ENCODE results near the gene AQP5.
A peak's percentile ranks its signal among the peaks of the same experiment; 100 is the strongest.

The AQP5 gene

GRCh38 chr12:49942921-49943624, 18.6 kb upstream of the AQP5 start:
- Histone ChIP-seq H2AK5ac (ENCODE audit: low read length, severe bottlenecking) (no peak overlapping the region), H3K4ac (ENCODE audit: low read depth in 1 of 2, low read length in 2 of 2) (no peak overlapping the region), H2BK5ac (ENCODE audit: low read depth, low read length, poor library complexity, severe bottlenecking) (no peak overlapping the region), H3K18ac (ENCODE audit: low read depth in 1 of 2, low read length in 2 of 2) (no peak overlapping the region), H3K9ac (ENCODE audit: low read length) (no peak overlapping the region), H2BK12ac (ENCODE audit: low read length in 2 of 2) (no peak overlapping the region), H3K79me1 (replicated peaks; ENCODE audit: low read length, poor library complexity, severe bottlenecking) (no peaks in the 10 kb centered on the region), H2BK120ac (ENCODE audit: low read depth, low read length) (no peak overlapping the region), H4K8ac (ENCODE audit: low read length) (no peak overlapping the region), H4K91ac (ENCODE audit: low read length) (peak overlapping the region; percentile 47), H3K4me2 (ENCODE audit: low read length, poor library complexity, severe bottlenecking) (no peak overlapping the region), H3K4me3 (ENCODE audit: insufficient read depth in 1 of 2, low read depth in 1 of 2, low read length in 2 of 2) (no peak overlapping the region), H3K14ac (ENCODE audit: low read length in 2 of 2) (no peak overlapping the region), H2AFZ (ENCODE audit: low read depth, low read length) (no peak overlapping the region), H3K9me3 (ENCODE audit: control insufficient read depth, low read length) (no peaks in the 10 kb centered on the region), H3K36me3 (ENCODE audit: control insufficient read depth in 1 of 2, insufficient read depth in 2 of 2, low read depth in 1 of 2, low read length in 2 of 2) (no peaks in the 10 kb centered on the region), H2BK15ac (ENCODE audit: low read depth, poor library complexity, severe bottlenecking) (no peak overlapping the region), H3K4me1 (ENCODE audit: control insufficient read depth, insufficient read depth, low read depth, low read length) (peaks cover 2% of the 10 kb centered on the region), H3K23ac (ENCODE audit: low read length in 2 of 2) (no peak overlapping the region), H3K27ac (ENCODE audit: low read length, poor library complexity, severe bottlenecking) (no peak overlapping the region), H3K27me3 (ENCODE audit: control insufficient read depth in 1 of 2, insufficient read depth in 1 of 2, low read length in 2 of 2) (no peaks in the 10 kb centered on the region)
- WGBS: 79% methylated on average over 14 of the region's 14 CpGs
- no peak for DNase-seq

GRCh38 chr12:49943625-49943960, 18.1 kb upstream of the AQP5 start:
- Histone ChIP-seq H2AFZ (ENCODE audit: low read depth, low read length) (no peak overlapping the region), H3K27me3 (ENCODE audit: control insufficient read depth in 1 of 2, insufficient read depth in 1 of 2, low read length in 2 of 2) (no peaks in the 10 kb centered on the region), H3K36me3 (ENCODE audit: control insufficient read depth in 1 of 2, insufficient read depth in 2 of 2, low read depth in 1 of 2, low read length in 2 of 2) (no peaks in the 10 kb centered on the region), H2BK15ac (ENCODE audit: low read depth, poor library complexity, severe bottlenecking) (no peak overlapping the region), H4K91ac (ENCODE audit: low read length) (peak overlapping the region; percentile 37), H2BK120ac (ENCODE audit: low read depth, low read length) (no peak overlapping the region), H3K18ac (ENCODE audit: low read depth in 1 of 2, low read length in 2 of 2) (no peak overlapping the region), H2BK12ac (ENCODE audit: low read length in 2 of 2) (no peak overlapping the region), H3K79me1 (replicated peaks; ENCODE audit: low read length, poor library complexity, severe bottlenecking) (no peaks in the 10 kb centered on the region), H3K4me1 (ENCODE audit: control insufficient read depth, insufficient read depth, low read depth, low read length) (peaks cover 2% of the 10 kb centered on the region), H3K4me3 (ENCODE audit: insufficient read depth in 1 of 2, low read depth in 1 of 2, low read length in 2 of 2) (no peak overlapping the region), H3K27ac (ENCODE audit: low read length, poor library complexity, severe bottlenecking) (no peak overlapping the region), H4K8ac (ENCODE audit: low read length) (no peak overlapping the region), H3K9me3 (ENCODE audit: control insufficient read depth, low read length) (no peaks in the 10 kb centered on the region), H2BK5ac (ENCODE audit: low read depth, low read length, poor library complexity, severe bottlenecking) (no peak overlapping the region), H3K9ac (ENCODE audit: low read length) (no peak overlapping the region), H3K23ac (ENCODE audit: low read length in 2 of 2) (no peak overlapping the region), H3K4ac (ENCODE audit: low read depth in 1 of 2, low read length in 2 of 2) (no peak overlapping the region), H3K4me2 (ENCODE audit: low read length, poor library complexity, severe bottlenecking) (no peak overlapping the region), H3K14ac (ENCODE audit: low read length in 2 of 2) (no peak overlapping the region), H2AK5ac (ENCODE audit: low read length, severe bottlenecking) (no peak overlapping the region)
- DNase-seq: no peak
- WGBS: 83% methylated on average over 1 of the region's 1 CpG

GRCh38 chr12:49944046-49944445, 17.6 kb upstream of the AQP5 start:
- no peak overlapping the region for H2BK5ac ChIP-seq (ENCODE audit: low read depth, low read length, poor library complexity, severe bottlenecking)
- no peak overlapping the region for H3K18ac ChIP-seq (ENCODE audit: low read depth in 1 of 2, low read length in 2 of 2)
- peaks cover 2% of the 10 kb centered on the region for H3K4me1 ChIP-seq (ENCODE audit: control insufficient read depth, insufficient read depth, low read depth, low read length)
- H4K91ac ChIP-seq (ENCODE audit: low read length): no peak overlapping the region
- H3K36me3 ChIP-seq (ENCODE audit: control insufficient read depth in 1 of 2, insufficient read depth in 2 of 2, low read depth in 1 of 2, low read length in 2 of 2): no peaks in the 10 kb centered on the region
- no peaks in the 10 kb centered on the region for H3K79me1 ChIP-seq (replicated peaks; ENCODE audit: low read length, poor library complexity, severe bottlenecking)
- no peak overlapping the region for H2BK120ac ChIP-seq (ENCODE audit: low read depth, low read length)
- H2BK15ac ChIP-seq (ENCODE audit: low read depth, poor library complexity, severe bottlenecking): no peak overlapping the region
- H3K27ac ChIP-seq (ENCODE audit: low read length, poor library complexity, severe bottlenecking): no peak overlapping the region
- peak overlapping the region in 1 of 2 experiments; percentile 18 for H2BK12ac ChIP-seq (ENCODE audit: low read length in 2 of 2)
- no peak overlapping the region for H4K8ac ChIP-seq (ENCODE audit: low read length)
- 86% methylated on average over 5 of the region's 5 CpGs for WGBS
- H3K9me3 ChIP-seq (ENCODE audit: control insufficient read depth, low read length): no peaks in the 10 kb centered on the region
- H2AFZ ChIP-seq (ENCODE audit: low read depth, low read length): no peak overlapping the region
- DNase-seq: no peak
- H3K23ac ChIP-seq (ENCODE audit: low read length in 2 of 2): no peak overlapping the region
- H3K4me3 ChIP-seq (ENCODE audit: insufficient read depth in 1 of 2, low read depth in 1 of 2, low read length in 2 of 2): no peak overlapping the region
- H3K27me3 ChIP-seq (ENCODE audit: control insufficient read depth in 1 of 2, insufficient read depth in 1 of 2, low read length in 2 of 2): peaks cover 0 to under 1% of the 10 kb centered on the region in 2 experiments
- H2AK5ac ChIP-seq (ENCODE audit: low read length, severe bottlenecking): no peak overlapping the region
- no peak overlapping the region for H3K9ac ChIP-seq (ENCODE audit: low read length)
- no peak overlapping the region for H3K4me2 ChIP-seq (ENCODE audit: low read length, poor library complexity, severe bottlenecking)
- H3K4ac ChIP-seq (ENCODE audit: low read depth in 1 of 2, low read length in 2 of 2): no peak overlapping the region
- peak overlapping the region in 1 of 2 experiments; percentile 35 for H3K14ac ChIP-seq (ENCODE audit: low read length in 2 of 2)

- Histone ChIP-seq H3K14ac (ENCODE audit: low read length in 2 of 2) (no peak overlapping the region), H3K27me3 (ENCODE audit: control insufficient read depth in 1 of 2, insufficient read depth in 1 of 2, low read length in 2 of 2) (peaks cover 3 to 5% of the 10 kb centered on the region in 2 experiments), H3K18ac (ENCODE audit: low read depth in 1 of 2, low read length in 2 of 2) (no peak overlapping the region), H3K4ac (ENCODE audit: low read depth in 1 of 2, low read length in 2 of 2) (no peak overlapping the region), H4K8ac (ENCODE audit: low read length) (no peak overlapping the region), H2BK12ac (ENCODE audit: low read length in 2 of 2) (peak overlapping the region in 1 of 2 experiments; percentile 1), H3K9me3 (ENCODE audit: control insufficient read depth, low read length) (no peaks in the 10 kb centered on the region), H4K91ac (ENCODE audit: low read length) (no peak overlapping the region), H3K79me1 (replicated peaks; ENCODE audit: low read length, poor library complexity, severe bottlenecking) (no peaks in the 10 kb centered on the region), H3K23ac (ENCODE audit: low read length in 2 of 2) (no peak overlapping the region), H3K4me3 (ENCODE audit: insufficient read depth in 1 of 2, low read depth in 1 of 2, low read length in 2 of 2) (peak overlapping the region in 1 of 2 experiments; percentile 75), H3K9ac (ENCODE audit: low read length) (peak overlapping the region; percentile 79), H2BK15ac (ENCODE audit: low read depth, poor library complexity, severe bottlenecking) (no peak overlapping the region), H3K4me1 (ENCODE audit: control insufficient read depth, insufficient read depth, low read depth, low read length) (peaks cover 2% of the 10 kb centered on the region), H2BK120ac (ENCODE audit: low read depth, low read length) (no peak overlapping the region), H3K4me2 (ENCODE audit: low read length, poor library complexity, severe bottlenecking) (no peak overlapping the region), H2AK5ac (ENCODE audit: low read length, severe bottlenecking) (no peak overlapping the region), H2BK5ac (ENCODE audit: low read depth, low read length, poor library complexity, severe bottlenecking) (no peak overlapping the region), H2AFZ (ENCODE audit: low read depth, low read length) (no peak overlapping the region), H3K36me3 (ENCODE audit: control insufficient read depth in 1 of 2, insufficient read depth in 2 of 2, low read depth in 1 of 2, low read length in 2 of 2) (no peaks in the 10 kb centered on the region), H3K27ac (ENCODE audit: low read length, poor library complexity, severe bottlenecking) (no peak overlapping the region)
- DNase-seq: no peak
- 96% methylated on average over 3 of the region's 3 CpGs for WGBS
Observed at GRCh38 chr12:49944718-49945117, 17.0 kb upstream of the AQP5 start.

All from mesenchymal stem cell (in vitro differentiated cells and primary cell).